HG02981 (cell line): ENCODE results near the gene CYB5D1.
"Not testable (repeated sequence)": the region's sequence is repeated elsewhere in the genome, so short reads cannot be mapped to it uniquely, and the experiment has no call there.

ENCODE experiments used
- ATAC-seq: cut with Tn5 transposase; IDR thresholded peaks from one replicate; pipeline ENCODE4 v1.9.1; 2021; ENCODE audit warnings: mild to moderate bottlenecking, moderate library complexity; ENCODE audit not compliant: unreplicated experiment

The CYB5D1 gene

GRCh38 chr17:7854851-7855659 is 2.7 kb upstream of the CYB5D1 start, which contains the start of gene TMEM88:
Gene TMEM88, plus strand, starts transcription at chr17:7855066. Its CDS starts 9 bp downstream, at chr17:7855075.
- ATAC-seq, result no peak

- ATAC-seq, result no peak
Measured at GRCh38 chr17:7855660-7856010, 2.2 kb upstream of the CYB5D1 start.

DNA sequence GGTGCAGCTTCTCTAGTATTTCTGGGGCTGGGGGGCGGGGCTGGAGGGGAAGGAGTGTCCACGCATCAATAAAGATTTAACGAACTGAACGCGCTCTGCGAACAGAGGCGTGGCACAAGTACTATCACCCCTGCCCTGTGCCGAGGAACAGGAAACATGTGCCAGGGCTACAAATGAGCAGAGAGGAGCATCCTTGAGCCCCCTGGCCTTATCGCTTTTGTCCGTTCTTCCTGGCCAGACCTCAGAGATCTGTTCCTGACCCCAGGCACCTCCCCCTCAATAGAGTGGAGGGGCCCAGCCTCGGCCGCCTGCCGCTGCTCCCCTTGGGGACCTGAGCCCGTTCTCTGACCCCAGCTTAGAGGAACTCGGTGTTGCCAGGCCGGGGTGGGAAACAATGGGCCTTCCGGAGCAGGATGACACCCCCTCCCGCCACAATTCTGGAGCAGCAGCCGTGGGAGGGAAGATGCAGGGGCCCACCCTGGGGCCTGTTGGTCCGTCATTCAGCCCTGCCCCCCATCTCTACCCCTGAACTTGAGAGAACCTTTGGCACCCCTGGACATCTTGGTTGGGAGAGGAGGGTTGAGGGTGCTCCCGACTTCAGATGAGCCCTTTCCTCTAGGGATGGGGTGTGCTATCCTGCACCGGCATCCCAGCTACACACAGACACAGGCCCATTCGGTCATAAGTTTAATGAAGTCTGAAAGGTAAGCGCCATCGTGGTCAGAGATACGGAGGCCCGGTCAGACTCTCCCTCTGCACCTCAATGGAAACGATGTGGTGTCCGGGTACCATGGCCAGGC is 1.6 kb upstream of the CYB5D1 start:
- ATAC-seq, result no peak

DNA sequence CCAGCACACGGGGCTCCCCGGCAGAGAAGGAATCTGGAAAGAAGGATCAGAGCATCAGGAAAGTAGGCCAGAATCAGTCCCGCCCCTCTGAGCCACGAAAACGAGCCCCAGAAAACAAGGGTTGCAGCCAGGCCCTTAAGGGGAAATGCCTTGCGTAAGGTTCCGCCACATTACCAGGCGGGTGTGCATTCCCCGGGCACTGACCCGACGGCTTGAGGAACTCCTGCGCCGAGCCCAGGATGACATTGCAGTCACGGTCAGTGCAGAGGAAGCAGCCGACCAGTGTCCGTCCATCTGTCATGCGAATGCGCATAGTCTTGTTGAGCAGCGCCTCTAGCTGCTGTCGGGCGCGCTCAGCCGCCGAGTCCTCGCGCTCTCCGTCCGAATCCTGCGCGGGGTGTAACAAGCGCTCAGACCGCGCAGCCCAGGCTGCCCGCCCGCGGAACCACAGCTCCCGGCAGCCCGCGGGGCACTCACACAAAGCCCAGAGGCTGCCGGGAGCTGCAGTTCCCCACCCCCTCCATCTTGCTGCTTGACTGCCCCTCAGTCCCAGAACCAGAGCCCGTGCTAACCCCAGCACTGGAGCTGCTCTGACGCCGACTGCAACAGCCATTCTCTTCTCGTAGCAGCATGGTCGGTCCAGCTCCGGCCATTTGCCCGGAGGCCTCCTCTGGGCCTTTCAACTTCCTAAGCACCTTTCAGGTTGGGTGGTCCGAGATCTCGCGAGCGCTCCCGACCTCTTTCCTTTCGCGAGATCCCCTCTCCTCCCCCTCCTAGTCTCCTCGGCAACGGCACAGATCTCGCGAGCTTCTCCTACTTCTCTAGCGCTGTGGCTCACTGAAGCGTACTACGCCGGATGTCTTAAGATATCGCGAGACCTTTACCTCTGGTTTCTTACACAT is 741 bp upstream of the CYB5D1 start, which contains the start of gene NAA38:
Gene NAA38, minus strand, starts transcription at position 749 of the 902 bp plus-strand sequence. Its CDS starts 96 bp downstream, at position 653.
- ATAC-seq, result peak; percentile 75

GRCh38 chr17:7858522-7858810 is 663 bp downstream of the CYB5D1 start:
- no peak for ATAC-seq

- no peak for ATAC-seq
Measured at GRCh38 chr17:7859028-7859427, 1.2 kb downstream of the CYB5D1 start.

DNA sequence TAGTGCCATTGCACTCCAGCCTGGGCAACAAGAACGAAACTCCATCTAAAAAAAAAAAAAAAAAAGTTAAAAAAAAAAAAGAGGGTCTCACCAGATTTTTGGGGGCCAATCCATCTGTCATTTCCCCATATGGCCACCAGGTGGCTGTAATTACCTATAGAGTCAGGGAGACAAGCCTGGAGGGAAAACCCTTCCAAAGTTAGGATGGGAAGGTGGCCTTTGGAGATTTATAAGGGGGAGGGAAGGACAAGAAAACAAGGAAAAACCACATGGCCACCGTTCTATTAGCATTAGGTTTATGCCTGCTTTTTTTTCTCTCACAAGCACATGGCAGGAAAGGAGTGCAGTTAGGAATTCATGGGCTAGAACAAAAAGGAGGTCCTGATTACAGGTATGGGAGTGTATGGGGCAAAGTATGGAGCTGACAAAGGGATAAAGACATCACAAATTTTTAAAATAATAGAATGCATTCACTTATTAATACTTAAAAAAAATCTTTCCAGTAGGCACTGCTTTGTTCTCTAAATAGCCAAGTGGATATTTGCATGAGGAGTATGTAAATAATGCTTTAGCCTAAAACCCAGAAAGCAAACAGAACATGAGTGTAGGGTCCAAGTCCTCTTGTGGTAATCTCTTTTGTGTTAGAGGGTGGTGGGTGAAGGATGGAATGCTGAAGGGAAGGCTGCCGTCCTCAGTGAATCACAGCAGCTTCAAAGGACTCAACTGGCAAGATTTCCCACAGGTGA is 5.1 kb downstream of the CYB5D1 start:
- ATAC-seq, result no peak

DNA sequence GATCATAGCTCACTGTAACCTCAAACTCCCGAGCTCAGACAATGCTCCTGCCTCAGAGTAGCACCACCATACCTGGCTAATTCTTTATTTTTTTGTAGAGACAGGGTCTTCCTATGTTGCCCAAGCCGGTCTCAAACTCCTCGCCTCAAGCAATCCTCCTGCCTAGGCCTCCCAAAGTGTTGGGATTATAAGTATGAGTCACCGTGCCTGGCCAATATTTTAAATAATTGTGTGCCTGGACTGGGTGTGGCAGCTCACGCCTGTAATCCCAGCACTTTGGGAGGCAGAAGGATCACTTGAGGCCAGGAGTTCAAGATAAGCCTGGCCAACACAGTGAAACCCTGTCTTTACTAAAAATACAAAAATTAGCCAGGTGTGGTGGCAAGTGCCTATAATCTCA is 6.6 kb downstream of the CYB5D1 start:
- not testable (repeated sequence) for ATAC-seq

GRCh38 chr17:7864995-7865650 is 7.3 kb downstream of the CYB5D1 start:
- no peak for ATAC-seq

GRCh38 chr17:7867881-7868329 is 10.1 kb downstream of the CYB5D1 start:
- no peak for ATAC-seq

DNA sequence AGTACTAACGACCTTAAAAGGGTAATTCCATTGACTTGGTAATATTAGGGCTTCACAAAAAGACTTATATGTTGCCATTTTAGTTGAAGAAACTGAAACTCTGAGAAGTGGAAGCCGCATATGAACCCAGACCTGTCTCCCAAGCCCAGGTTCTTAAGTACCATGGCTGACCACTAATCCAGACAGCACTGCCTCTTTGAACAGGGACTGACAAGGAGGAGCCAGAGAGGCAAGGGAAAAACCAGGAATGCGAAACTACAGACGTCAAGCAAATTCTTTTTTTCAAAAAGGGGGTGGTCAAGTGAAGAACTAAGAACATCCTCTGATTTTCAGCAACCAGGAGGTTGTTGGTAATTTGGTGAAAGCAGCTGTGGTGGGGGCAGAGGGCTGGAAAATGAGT is 15.2 kb downstream of the CYB5D1 start:
- ATAC-seq, result no peak

DNA sequence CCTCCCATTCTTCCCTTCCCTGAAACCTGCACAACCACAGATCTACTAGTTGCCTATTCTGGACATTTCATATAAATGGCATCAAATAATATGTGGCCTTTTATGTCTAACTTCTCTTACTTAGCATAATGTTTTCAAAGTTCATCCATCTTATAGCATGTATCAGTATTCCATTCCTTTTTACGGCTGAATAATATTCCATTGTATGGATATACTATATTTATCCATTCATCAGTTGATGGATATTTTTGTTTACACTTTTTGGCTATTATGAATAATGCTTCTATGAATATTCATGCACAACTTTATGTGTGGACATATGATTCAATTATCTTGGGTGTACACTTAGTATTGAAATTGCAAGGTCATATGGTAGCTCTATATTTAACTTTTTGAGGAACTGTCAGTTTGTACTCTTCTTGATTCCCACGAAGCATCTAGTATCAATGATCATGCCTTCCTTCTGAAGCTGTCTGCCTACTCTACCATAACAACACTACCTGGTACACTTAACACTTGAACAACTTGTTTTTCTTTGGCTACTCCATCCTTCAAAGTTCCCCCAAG is 18.1 kb downstream of the CYB5D1 start:
- ATAC-seq, result no peak

DNA sequence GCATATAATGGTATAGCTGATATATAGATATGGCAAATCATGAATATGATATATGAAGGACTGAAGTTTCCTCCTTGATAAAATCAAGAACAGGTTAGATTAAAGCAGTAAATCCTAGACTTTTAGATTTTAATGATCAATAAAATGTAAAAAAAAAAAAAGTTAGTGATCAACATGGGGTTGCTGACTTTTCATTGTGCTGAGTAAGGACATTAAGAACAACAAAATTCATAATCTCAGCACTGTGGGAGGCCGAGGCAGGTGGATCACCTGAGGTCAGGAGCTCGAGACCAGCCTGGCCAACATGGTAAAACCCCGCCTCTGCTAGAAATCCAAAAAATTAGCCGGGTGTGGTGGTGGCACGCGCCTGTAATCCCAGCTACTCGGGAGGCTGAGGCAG is 20.4 kb downstream of the CYB5D1 start:
- no peak for ATAC-seq

GRCh38 chr17:7880076-7880868 is 22.5 kb downstream of the CYB5D1 start:
- no peak for ATAC-seq

DNA sequence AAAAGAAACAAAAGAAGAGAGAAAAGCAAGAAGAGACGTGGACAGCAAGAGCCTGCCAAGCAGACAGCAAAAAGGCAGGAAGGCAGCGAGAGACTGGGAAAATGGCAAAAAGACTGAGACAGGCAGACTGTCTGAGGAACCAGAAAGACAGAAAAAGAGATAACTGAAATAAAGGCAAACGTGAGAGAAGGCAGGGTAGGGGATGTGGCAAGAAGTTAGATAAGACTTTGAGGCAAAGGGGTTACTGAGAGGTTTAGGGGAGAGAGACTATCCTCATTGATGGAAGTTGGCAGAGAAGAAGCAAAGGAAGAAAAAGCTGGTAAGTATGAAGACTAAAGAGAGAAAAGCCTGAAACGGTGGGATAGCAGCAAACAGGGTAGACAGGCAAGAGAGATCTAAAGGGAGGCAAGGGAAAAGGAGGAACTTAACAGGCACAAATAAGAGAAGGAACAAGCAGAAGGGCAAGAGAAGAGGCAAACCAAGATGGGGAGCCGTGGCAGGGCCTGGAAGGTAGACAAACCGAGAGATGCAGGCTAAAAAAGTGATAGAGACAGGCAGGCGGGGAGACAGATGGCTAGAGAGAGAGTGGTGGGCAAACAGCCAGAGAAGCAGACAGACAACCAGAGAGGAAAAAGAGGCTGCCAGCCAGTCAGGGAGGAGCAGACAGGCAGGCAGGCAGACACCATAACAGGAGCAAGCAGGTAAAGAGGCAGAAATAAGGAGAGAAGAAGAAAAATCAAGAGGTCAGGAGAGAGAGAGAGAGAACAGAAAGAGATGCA is 23.7 kb downstream of the CYB5D1 start:
- ATAC-seq, result no peak

GRCh38 chr17:7882068-7882467 is 24.3 kb downstream of the CYB5D1 start:
- no peak for ATAC-seq

DNA sequence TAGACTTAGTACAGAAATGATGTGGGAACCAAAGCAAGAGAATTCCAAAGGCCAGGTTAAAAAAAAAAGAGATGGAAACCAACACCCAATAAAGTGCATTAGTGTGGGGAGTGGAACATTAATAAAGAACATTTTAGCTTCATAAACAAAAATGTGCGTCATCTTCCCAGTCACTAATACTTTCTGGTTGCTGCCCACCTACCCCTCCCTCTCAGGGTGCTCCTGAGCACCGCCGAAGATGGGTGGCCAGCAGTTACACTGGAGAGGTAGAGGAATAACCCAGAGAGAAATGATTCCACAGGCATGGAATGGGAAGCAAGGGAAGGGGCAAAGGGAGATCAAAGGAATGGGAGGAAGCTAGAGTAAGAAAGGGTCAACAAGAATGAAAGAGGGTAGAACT is 24.8 kb downstream of the CYB5D1 start:
- no peak for ATAC-seq

DNA sequence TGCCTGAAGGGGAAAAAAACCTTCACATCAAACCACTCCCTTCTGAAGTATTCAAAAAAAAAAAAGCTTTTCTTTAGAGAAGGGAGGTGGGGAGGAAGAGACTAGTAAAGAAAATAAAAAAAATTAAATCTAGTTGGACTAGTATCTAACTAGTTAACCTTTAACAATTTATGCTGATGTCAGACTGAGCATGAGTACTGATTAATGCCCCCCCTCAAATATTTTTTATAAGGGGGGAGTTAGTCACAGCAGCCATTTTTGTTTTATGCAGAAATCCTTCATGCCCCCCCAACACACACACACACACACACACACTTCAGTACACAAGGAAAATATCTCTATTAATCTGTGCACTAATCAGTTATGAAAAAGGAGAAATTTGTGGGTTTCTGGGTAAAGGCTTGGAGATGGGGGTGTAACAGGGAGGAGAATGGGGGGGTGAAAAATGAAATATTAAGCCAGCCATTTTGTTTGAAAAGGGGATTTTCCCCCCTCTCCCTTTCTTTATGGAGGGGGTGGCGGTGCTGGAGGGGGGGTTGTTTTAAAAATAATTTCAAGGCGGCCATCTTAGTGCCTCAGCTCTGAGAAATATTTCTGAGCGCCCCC is 26.1 kb downstream of the CYB5D1 start:
- ATAC-seq, result no peak
